DND-41 (cell line): ENCODE measurements around the gene CCDC83.
"Not testable (repeated sequence)": the region's sequence is repeated elsewhere in the genome, so short reads cannot be mapped to it uniquely, and the experiment has no call there.

Experiments used
- ATAC-seq: fragments of 200-7000 bp; cut with Tn5 transposase; 3 replicates; pipeline ENCODE4 v1.9.1; 2021; ENCODE audit warnings: low read depth; ENCODE audit not compliant: insufficient read depth
- DNase-seq: peaks from one replicate; pipeline ENCODE4 v3.0.0-alpha.2; 2020
- H2AFZ ChIP-seq: 2 replicates; pipeline ENCODE4 v1.6.0; 2012; ENCODE audit warnings: low read depth, low read length
- H3K27ac ChIP-seq: 2 replicates; pipeline ENCODE4 v1.5.1; 2012; ENCODE audit warnings: low read length, inconsistent platforms
- H3K27me3 ChIP-seq: fragments of 200-600 bp; sonication (generic); 2 replicates; pipeline ENCODE4 v1.6.0; 2012; ENCODE audit warnings: low read length, mild to moderate bottlenecking, inconsistent platforms; ENCODE audit not compliant: insufficient read depth, poor library complexity
- H3K36me3 ChIP-seq: 2 replicates; pipeline ENCODE4 v1.5.1; 2012; ENCODE audit warnings: low read length, inconsistent platforms; ENCODE audit not compliant: insufficient read depth
- H3K4me1 ChIP-seq: 2 replicates; pipeline ENCODE4 v1.5.1; 2012; ENCODE audit warnings: mild to moderate bottlenecking, low read length; ENCODE audit not compliant: insufficient read depth
- H3K4me2 ChIP-seq: 2 replicates; pipeline ENCODE4 v1.6.0; 2012; ENCODE audit warnings: mild to moderate bottlenecking, moderate library complexity, low read length, inconsistent platforms; ENCODE audit not compliant: insufficient read depth
- H3K4me3 ChIP-seq, 2 experiments: fragments of 200-600 bp in 1 of 2; shearing (Covaris generic) in 1 of 2; 2 replicates each; pipeline ENCODE4 v1.5.1; 2012 to 2016; ENCODE audit warnings: inconsistent platforms in 2 of 2, low read length in 2 of 2, mild to moderate bottlenecking in 2 of 2, low read depth in 1 of 2, moderate library complexity in 1 of 2
- H3K79me2 ChIP-seq: 2 replicates; pipeline ENCODE4 v1.6.0; 2012; ENCODE audit warnings: low read length, inconsistent platforms; ENCODE audit not compliant: insufficient read depth
- H3K9ac ChIP-seq: 2 replicates; pipeline ENCODE4 v1.6.0; 2012; ENCODE audit warnings: low read depth, mild to moderate bottlenecking, inconsistent platforms, low read length, moderate library complexity
- H3K9me3 ChIP-seq: 2 replicates; pipeline ENCODE4 v1.5.1; 2012; ENCODE audit warnings: low read length, moderate library complexity, mild to moderate bottlenecking, inconsistent platforms; ENCODE audit not compliant: insufficient read depth, severe bottlenecking
- H4K20me1 ChIP-seq: 2 replicates; pipeline ENCODE4 v1.6.0; 2012; ENCODE audit warnings: low read length; ENCODE audit not compliant: insufficient read depth
- CTCF ChIP-seq: IDR thresholded peaks from 2 replicates; pipeline ENCODE4 v1.5.1; 2012; ENCODE audit warnings: borderline replicate concordance, low read length, moderate library complexity, mild to moderate bottlenecking; ENCODE audit not compliant: poor library complexity, severe bottlenecking; ENCODE audit errors: extremely low read depth
- EZH2 ChIP-seq: IDR thresholded peaks from 3 replicates; pipeline ENCODE4 v1.6.1; 2012; ENCODE audit warnings: borderline replicate concordance, low read depth, mild to moderate bottlenecking, moderate library complexity, low read length, inconsistent platforms; ENCODE audit not compliant: severe bottlenecking

CCDC83 gene

DNA sequence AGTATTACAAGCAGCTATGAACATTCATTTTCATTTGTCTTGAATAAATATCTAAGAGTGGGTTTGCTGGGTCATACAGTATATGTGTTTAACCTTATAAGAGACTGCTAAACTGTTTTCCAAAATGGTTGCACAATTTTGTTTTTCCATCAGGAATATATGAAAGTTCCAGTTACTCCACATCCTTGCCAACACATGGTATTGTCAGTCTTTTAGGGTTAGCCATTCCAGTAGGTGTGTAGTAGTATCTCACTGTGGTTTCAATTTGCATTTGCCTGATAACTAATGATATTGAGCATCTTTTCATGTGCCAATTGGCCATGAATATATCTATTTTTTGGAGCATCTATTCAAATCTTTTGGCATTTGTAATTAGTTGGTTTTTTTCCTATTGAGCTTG is 7.7 kb upstream of the CCDC83 start:
- Histone ChIP-seq H3K36me3 (no peaks in the 10 kb centered on the region), H3K27me3 (peaks cover 5% of the 10 kb centered on the region), H3K4me3 (no peak overlapping the region), H3K9ac (no peak overlapping the region), H4K20me1 (no peaks in the 10 kb centered on the region), H2AFZ (no peak overlapping the region), H3K79me2 (no peaks in the 10 kb centered on the region), H3K4me1 (no peaks in the 10 kb centered on the region), H3K9me3 (no peaks in the 10 kb centered on the region), H3K4me2 (no peak overlapping the region), H3K27ac (no peak overlapping the region)
- no peak for DNase-seq
- ATAC-seq = no peak
- no peak for TF ChIP-seq EZH2
- no peak for TF ChIP-seq CTCF

DNA sequence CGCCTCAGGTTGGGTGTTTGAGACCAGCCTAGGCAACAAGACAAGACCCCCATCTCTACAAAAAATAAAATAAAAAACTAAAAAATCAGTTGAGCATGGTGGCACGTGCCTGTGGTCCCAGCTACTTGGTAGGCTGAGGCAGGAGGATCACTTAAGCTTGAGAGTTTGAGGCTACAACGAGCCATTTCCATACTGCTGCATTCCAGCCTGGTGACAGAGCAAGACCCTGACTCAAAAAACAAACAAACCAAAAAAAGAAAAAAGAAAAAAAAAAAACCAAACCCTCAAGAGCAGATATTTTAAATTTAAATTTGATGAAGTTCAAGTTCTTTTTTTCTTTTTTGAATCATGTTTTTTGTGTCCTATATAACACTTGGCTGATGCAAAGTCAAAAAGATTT is 7.2 kb upstream of the CCDC83 start:
- Histone ChIP-seq H3K4me1 (no peaks in the 10 kb centered on the region), H3K27me3 (peaks cover 4% of the 10 kb centered on the region), H3K79me2 (no peaks in the 10 kb centered on the region), H3K9me3 (no peaks in the 10 kb centered on the region), H3K27ac (no peak overlapping the region), H3K9ac (no peak overlapping the region), H2AFZ (no peak overlapping the region), H4K20me1 (no peaks in the 10 kb centered on the region), H3K4me3 (no peak overlapping the region), H3K4me2 (no peak overlapping the region), H3K36me3 (no peaks in the 10 kb centered on the region)
- TF ChIP-seq EZH2 = no peak
- ATAC-seq (no peak), DNase-seq (no peak)

GRCh38 chr11:85848556-85848955 is 6.6 kb upstream of the CCDC83 start:
- Histone ChIP-seq H3K9ac (no peak overlapping the region), H3K9me3 (no peaks in the 10 kb centered on the region), H3K36me3 (no peaks in the 10 kb centered on the region), H3K79me2 (no peaks in the 10 kb centered on the region), H3K27me3 (peaks cover 4% of the 10 kb centered on the region), H3K27ac (no peak overlapping the region), H3K4me1 (no peaks in the 10 kb centered on the region), H2AFZ (no peak overlapping the region), H3K4me3 (no peak overlapping the region), H4K20me1 (no peaks in the 10 kb centered on the region), H3K4me2 (no peak overlapping the region)
- no peak for DNase-seq
- TF ChIP-seq EZH2 = no peak
- no peak for TF ChIP-seq CTCF
- no peak for ATAC-seq

- H3K27ac ChIP-seq, DNase-seq, H3K79me2 ChIP-seq, H3K4me3 ChIP-seq, H3K9ac ChIP-seq, H3K9me3 ChIP-seq, H3K4me2 ChIP-seq, H4K20me1 ChIP-seq, H3K36me3 ChIP-seq, H2AFZ ChIP-seq, ATAC-seq, H3K27me3 ChIP-seq: not testable (repeated sequence)
- H3K4me1 ChIP-seq = peaks cover 14% of the 10 kb centered on the region
Observed at GRCh38 chr11:85852754-85853153, 2.4 kb upstream of the CCDC83 start.

GRCh38 chr11:85853541-85853940 is 1.6 kb upstream of the CCDC83 start:
- not testable (repeated sequence) for H3K27me3 ChIP-seq, ATAC-seq, H3K9ac ChIP-seq, H3K4me2 ChIP-seq, H3K27ac ChIP-seq, DNase-seq, H3K79me2 ChIP-seq, H3K4me3 ChIP-seq, H3K9me3 ChIP-seq, H2AFZ ChIP-seq, H3K36me3 ChIP-seq, H4K20me1 ChIP-seq
- peaks cover 14% of the 10 kb centered on the region for H3K4me1 ChIP-seq
